Stimulated activated naive CD8-positive, alpha-beta T cell treated with anti-CD3 and anti-CD28 coated beads, Interleukin-15, Interleukin-2, amounts not matched to agents 100 ng/mL and 50 ng/mL, for 24 hours (primary cell): ENCODE results near the gene MYRIP.

Source experiments
- H3K27ac Mint-ChIP-seq: one replicate; pipeline ENCODE4 v1.8.0; 2021; ENCODE audit warnings: mild to moderate bottlenecking, mixed read lengths
- H3K27me3 Mint-ChIP-seq: one replicate; pipeline ENCODE4 v1.8.0; 2021; ENCODE audit warnings: mixed read lengths
- H3K36me3 Mint-ChIP-seq: one replicate; pipeline ENCODE4 v1.8.0; 2021; ENCODE audit warnings: low read depth, mixed read lengths
- H3K4me1 Mint-ChIP-seq: one replicate; pipeline ENCODE4 v1.8.0; 2021; ENCODE audit warnings: low read depth, mixed read lengths
- H3K4me3 Mint-ChIP-seq: one replicate; pipeline ENCODE4 v1.8.0; 2021; ENCODE audit warnings: mild to moderate bottlenecking, mixed read lengths
- H3K9me3 Mint-ChIP-seq: one replicate; pipeline ENCODE4 v1.8.0; 2021; ENCODE audit warnings: mixed read lengths

MYRIP gene

DNA sequence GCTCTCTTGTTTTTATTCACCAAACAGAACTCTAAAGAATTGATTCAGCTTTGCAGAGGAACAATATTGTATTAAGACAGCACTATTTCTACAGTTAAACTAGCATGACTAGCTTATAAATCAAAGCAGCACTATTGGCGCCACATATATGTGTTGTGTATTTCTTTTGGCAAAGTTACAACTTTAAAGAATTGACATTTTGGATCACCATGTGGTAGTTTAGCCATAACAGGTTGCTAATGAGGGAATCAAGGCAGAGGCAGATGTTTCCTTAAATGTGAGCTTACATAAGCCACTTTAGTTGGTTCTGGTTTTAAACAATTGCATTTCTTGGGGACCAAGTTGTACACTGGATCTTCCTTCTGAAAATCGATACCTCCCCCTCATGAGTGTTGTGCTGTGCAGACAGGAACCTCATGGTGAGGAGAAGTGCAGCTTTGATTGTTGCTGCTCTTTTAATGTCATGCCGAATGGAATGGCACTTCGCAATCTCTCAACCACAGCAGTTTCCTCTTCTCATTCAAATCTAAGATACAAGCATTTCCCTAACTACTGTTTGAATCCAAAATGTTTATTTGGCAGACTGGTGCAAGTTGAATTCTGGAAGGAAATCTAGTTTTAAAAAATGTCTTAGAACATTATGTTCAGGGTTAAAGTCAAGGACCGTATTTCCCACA is 151.2 kb downstream of the MYRIP start:
- no peaks in the 10 kb centered on the region for H3K36me3 Mint-ChIP-seq
- no peaks in the 10 kb centered on the region for H3K27me3 Mint-ChIP-seq
- H3K27ac Mint-ChIP-seq: no peak overlapping the region
- H3K4me3 Mint-ChIP-seq: no peak overlapping the region
- no peaks in the 10 kb centered on the region for H3K9me3 Mint-ChIP-seq
- H3K4me1 Mint-ChIP-seq: no peaks in the 10 kb centered on the region

- no peaks in the 10 kb centered on the region for H3K4me1 Mint-ChIP-seq
- no peak overlapping the region for H3K27ac Mint-ChIP-seq
- H3K27me3 Mint-ChIP-seq: no peaks in the 10 kb centered on the region
- no peaks in the 10 kb centered on the region for H3K9me3 Mint-ChIP-seq
- H3K36me3 Mint-ChIP-seq: no peaks in the 10 kb centered on the region
- H3K4me3 Mint-ChIP-seq: no peak overlapping the region
Measured at GRCh38 chr3:39961230-39961629, 151.8 kb downstream of the MYRIP start.

GRCh38 chr3:39962581-39962980 is 153.2 kb downstream of the MYRIP start:
- Mint-ChIP-seq H3K27me3 (no peaks in the 10 kb centered on the region), H3K36me3 (no peaks in the 10 kb centered on the region), H3K4me1 (no peaks in the 10 kb centered on the region), H3K27ac (no peak overlapping the region), H3K9me3 (no peaks in the 10 kb centered on the region), H3K4me3 (no peak overlapping the region)

- Mint-ChIP-seq H3K4me1 (no peaks in the 10 kb centered on the region), H3K36me3 (no peaks in the 10 kb centered on the region), H3K27me3 (peaks cover 6% of the 10 kb centered on the region), H3K9me3 (no peaks in the 10 kb centered on the region), H3K4me3 (no peak overlapping the region), H3K27ac (no peak overlapping the region)
Measured at GRCh38 chr3:39965461-39965860, 156.1 kb downstream of the MYRIP start.

GRCh38 chr3:39965997-39966396 is 156.6 kb downstream of the MYRIP start:
- H3K4me3 Mint-ChIP-seq: no peak overlapping the region
- peaks cover 11% of the 10 kb centered on the region for H3K27me3 Mint-ChIP-seq
- no peaks in the 10 kb centered on the region for H3K4me1 Mint-ChIP-seq
- H3K36me3 Mint-ChIP-seq: no peaks in the 10 kb centered on the region
- no peaks in the 10 kb centered on the region for H3K9me3 Mint-ChIP-seq
- H3K27ac Mint-ChIP-seq: no peak overlapping the region

DNA sequence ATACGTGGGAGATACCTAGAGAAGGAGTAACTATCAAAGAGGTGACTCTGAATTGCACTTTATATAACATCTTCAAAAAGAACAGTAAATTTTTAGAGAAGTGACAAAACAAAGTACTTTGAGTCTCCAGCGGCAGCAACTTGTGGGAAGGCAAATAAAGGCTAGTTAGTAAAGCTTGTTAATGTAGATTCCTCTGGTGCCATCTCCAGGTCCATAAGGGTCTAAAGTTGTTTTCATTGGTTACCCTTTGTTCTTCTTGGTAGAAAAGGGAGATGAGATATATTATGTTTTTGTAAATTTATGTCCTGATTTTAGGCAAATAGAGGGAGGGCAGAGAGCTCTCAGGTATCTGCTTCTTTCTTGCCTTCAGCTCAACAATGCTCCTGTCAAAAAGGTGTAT is 161.6 kb downstream of the MYRIP start:
- H3K9me3 Mint-ChIP-seq: no peaks in the 10 kb centered on the region
- H3K27ac Mint-ChIP-seq: no peak overlapping the region
- peaks cover 26% of the 10 kb centered on the region for H3K27me3 Mint-ChIP-seq
- no peaks in the 10 kb centered on the region for H3K36me3 Mint-ChIP-seq
- H3K4me3 Mint-ChIP-seq: no peak overlapping the region
- H3K4me1 Mint-ChIP-seq: no peaks in the 10 kb centered on the region

DNA sequence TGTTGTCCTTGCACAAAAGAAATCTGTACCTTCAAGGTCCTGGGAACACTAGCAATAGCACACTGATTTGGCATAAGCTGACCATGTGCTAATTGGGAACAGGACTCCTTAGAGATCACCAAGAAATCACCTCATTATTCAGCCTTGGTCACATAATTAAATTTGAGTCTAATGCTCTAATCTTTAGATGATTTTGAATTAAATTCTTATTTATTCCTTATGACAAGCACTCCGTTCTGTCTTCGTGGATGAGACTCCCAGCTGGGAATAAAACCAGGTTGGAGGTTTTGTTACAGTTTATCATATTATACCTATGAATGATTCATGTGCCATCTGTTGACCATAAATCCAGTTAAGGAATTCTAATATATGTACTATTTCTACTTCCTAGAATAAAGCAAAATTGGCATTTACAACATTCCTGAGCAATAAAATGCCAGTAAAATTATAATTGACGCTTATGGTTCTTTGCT is 162.2 kb downstream of the MYRIP start:
- Mint-ChIP-seq H3K4me1 (no peaks in the 10 kb centered on the region), H3K36me3 (no peaks in the 10 kb centered on the region), H3K27ac (no peak overlapping the region), H3K27me3 (peaks cover 26% of the 10 kb centered on the region), H3K4me3 (no peak overlapping the region), H3K9me3 (no peaks in the 10 kb centered on the region)

- Mint-ChIP-seq H3K27me3 (peaks cover 26% of the 10 kb centered on the region), H3K9me3 (no peaks in the 10 kb centered on the region), H3K4me3 (no peak overlapping the region), H3K36me3 (no peaks in the 10 kb centered on the region), H3K27ac (no peak overlapping the region), H3K4me1 (no peaks in the 10 kb centered on the region)
Measured at GRCh38 chr3:39972508-39972907, 163.1 kb downstream of the MYRIP start.

GRCh38 chr3:39977058-39977794 is 167.8 kb downstream of the MYRIP start:
- Mint-ChIP-seq H3K27ac (no peak overlapping the region), H3K4me1 (no peaks in the 10 kb centered on the region), H3K9me3 (no peaks in the 10 kb centered on the region), H3K36me3 (no peaks in the 10 kb centered on the region), H3K4me3 (no peak overlapping the region), H3K27me3 (peaks cover 7% of the 10 kb centered on the region)

DNA sequence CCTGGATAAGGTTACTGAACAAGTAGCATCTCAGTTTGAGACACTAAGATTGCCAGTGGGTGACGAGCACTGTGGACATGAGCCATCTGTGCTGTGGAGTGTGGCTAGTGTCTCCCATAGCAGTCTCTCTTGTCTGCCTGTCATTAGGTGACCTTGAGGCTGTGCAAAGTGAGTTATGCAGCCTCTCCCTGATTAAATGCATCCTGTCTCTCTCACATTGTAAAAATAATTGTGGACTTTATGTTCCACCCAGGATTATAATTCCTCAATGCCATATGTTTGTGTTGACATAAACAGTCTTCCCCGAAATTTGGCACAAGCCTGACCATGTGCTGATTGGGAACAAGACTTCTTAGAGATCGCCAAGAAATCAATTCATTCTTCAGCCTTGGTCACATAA is 168.9 kb downstream of the MYRIP start:
- no peak overlapping the region for H3K27ac Mint-ChIP-seq
- H3K4me3 Mint-ChIP-seq: no peak overlapping the region
- no peaks in the 10 kb centered on the region for H3K36me3 Mint-ChIP-seq
- H3K4me1 Mint-ChIP-seq: no peaks in the 10 kb centered on the region
- H3K27me3 Mint-ChIP-seq: no peaks in the 10 kb centered on the region
- no peaks in the 10 kb centered on the region for H3K9me3 Mint-ChIP-seq

DNA sequence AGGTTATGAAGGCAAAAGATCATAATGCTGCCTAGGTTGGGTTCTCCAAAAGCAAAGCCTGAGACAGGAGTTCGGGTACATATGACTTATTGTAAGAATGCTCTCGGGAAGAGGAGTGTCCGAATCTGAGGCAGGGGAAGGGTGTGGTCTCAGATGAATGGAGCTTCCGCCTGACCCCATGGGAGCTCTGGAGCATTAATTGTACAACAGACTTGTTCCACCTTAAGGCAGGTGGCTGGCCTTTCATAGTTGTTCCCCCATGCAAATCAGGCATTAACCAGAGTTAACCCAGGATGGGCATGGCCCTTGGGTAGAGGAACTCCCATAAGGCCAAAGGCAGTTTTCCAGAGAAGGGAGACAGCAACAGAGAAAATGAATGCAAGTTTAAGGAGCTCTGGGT is 170.6 kb downstream of the MYRIP start:
- Mint-ChIP-seq H3K27me3 (no peaks in the 10 kb centered on the region), H3K36me3 (no peaks in the 10 kb centered on the region), H3K4me1 (no peaks in the 10 kb centered on the region), H3K4me3 (no peak overlapping the region), H3K27ac (no peak overlapping the region), H3K9me3 (no peaks in the 10 kb centered on the region)

DNA sequence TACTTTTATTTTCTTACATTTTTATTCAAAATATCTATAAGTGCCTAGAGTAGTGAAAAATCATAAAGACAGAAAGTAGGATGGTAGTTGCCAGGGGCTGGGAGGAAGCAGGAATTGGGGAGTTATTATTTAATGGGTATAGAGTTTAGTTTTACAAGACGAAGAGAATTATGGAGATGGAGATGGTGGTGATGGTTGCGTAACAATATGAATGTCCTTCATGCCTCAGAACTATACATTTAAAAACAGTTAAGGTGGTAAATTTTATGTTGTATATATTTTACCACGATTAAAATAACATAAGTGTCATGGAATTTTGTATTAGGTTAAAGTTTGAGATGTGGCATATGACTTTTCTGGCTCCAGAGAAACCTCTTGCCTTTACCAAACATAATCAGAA is 171.4 kb downstream of the MYRIP start:
- Mint-ChIP-seq H3K27ac (no peak overlapping the region), H3K4me1 (no peaks in the 10 kb centered on the region), H3K27me3 (no peaks in the 10 kb centered on the region), H3K4me3 (no peak overlapping the region), H3K9me3 (no peaks in the 10 kb centered on the region), H3K36me3 (no peaks in the 10 kb centered on the region)

DNA sequence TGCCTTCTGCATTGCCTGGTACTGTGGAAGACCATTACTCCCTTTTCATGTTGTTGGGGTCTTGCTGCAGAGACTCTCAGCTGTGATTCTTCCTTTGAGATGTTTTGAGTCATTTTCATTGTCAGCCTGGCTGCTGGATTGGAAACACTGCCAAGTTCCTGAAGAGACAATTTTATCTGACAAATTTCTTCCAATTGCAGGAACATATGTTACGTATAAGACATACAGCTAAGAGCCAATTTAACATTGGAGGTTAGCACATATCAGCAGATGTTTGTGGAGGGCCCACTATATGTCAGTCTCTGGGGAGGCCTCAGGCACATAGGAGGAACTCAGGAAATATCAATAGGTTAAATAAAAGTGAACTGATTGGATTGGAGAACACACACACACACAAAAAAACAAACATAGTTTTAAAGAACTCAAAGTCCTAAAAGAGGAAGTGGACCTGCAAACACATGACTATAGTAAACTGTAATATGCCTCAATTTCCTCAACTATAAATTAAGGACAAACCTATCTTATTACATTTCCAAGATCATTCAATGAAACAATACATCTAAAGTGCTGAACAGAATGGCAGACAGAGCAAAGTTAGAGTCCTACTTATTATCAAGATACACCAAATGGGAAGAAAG is 172.3 kb downstream of the MYRIP start:
- H3K27ac Mint-ChIP-seq: no peak overlapping the region
- no peaks in the 10 kb centered on the region for H3K27me3 Mint-ChIP-seq
- no peaks in the 10 kb centered on the region for H3K4me1 Mint-ChIP-seq
- no peaks in the 10 kb centered on the region for H3K36me3 Mint-ChIP-seq
- H3K4me3 Mint-ChIP-seq: no peak overlapping the region
- H3K9me3 Mint-ChIP-seq: no peaks in the 10 kb centered on the region

- Mint-ChIP-seq H3K4me1 (no peaks in the 10 kb centered on the region), H3K36me3 (no peaks in the 10 kb centered on the region), H3K4me3 (no peak overlapping the region), H3K27me3 (no peaks in the 10 kb centered on the region), H3K9me3 (no peaks in the 10 kb centered on the region), H3K27ac (no peak overlapping the region)
Measured at GRCh38 chr3:39982665-39983357, 173.4 kb downstream of the MYRIP start.

DNA sequence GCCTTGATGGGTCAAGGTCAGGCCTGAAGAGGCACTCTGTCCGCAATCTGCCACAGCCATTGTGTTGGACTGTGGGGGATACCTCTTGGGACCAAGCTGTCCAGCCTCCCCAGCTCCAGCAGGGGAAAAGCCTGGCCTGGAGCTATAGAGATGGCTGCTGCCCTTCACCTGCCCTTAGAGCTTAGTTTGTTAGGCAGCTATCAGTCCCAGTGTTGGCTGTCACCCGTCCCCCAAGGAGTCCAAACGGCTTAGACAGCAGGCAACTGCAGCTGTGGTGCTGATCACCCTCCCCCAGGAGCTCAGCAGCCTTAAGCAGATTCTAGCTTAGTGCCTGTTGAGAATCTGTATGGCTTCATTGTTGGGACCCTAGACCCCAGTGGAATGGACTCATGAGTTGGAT is 180.3 kb downstream of the MYRIP start:
- no peak overlapping the region for H3K27ac Mint-ChIP-seq
- H3K4me1 Mint-ChIP-seq: no peaks in the 10 kb centered on the region
- H3K27me3 Mint-ChIP-seq: peaks cover 16% of the 10 kb centered on the region
- H3K36me3 Mint-ChIP-seq: no peaks in the 10 kb centered on the region
- H3K4me3 Mint-ChIP-seq: no peak overlapping the region
- H3K9me3 Mint-ChIP-seq: no peaks in the 10 kb centered on the region
